ENCODE data around the gene CYTH1. TPM values are rescaled to one million over a fixed set of nuclear protein-coding genes. Genes with fewer than 3 reads are reported as not detected.

CYTH1 gene
- polyA plus RNA-seq, 1 experiment, result 12.8 TPM

DNA sequence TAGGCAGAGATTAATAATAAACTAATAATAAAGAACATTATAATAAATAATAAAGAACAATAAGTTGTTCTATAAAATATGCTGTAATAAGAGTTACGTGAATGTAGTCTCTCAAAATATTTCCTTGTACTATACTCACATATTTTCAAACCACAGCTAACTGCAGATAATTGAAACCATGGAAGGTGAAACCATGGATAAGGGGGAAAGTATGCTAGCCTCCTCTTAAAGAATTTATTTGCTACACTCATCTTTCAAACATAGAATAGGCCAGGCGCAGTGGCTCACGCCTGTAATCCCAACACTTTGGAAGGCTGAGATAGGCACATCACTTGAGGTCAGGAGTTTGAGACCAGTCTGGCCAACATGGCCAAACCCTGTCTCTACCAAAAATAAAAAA lies 18.5 kb downstream of the CYTH1 start:
- H3K36me3 ChIP-seq (ENCODE audit: control insufficient read depth, insufficient read depth, low read length), result no peaks in the 10 kb centered on the region
- peak; percentile 55 for DNase-seq (ENCODE audit: low read depth)
- H3K27me3 ChIP-seq (ENCODE audit: control insufficient read depth, insufficient read depth, low read length), result no peaks in the 10 kb centered on the region
- TF ChIP-seq CTCF (IDR thresholded peaks at IDR 0.05; ENCODE audit: insufficient read depth, low read depth, low read length), result no peak
- ChIA-PET CTCF (interaction anchor here (0.8 to 1.1 kb wide), 3 partner anchors 14 to 17 kb away, joined by 3 to 4 read pairs (median 3); no protein-coding TSS in a partner anchor), POLR2A (no interaction called here)
- no peak overlapping the region for H3K4me3 ChIP-seq (ENCODE audit: low read depth, low read length)

- POLR2A ChIA-PET, result no interaction called here
- CTCF ChIA-PET, result interaction anchor here (0.6 kb wide), 1 partner anchor 83 kb away, joined by 3 read pairs; no protein-coding TSS in a partner anchor
- Histone ChIP-seq H3K4me3 (ENCODE audit: low read depth, low read length) (no peak overlapping the region), H3K36me3 (ENCODE audit: control insufficient read depth, insufficient read depth, low read length) (no peaks in the 10 kb centered on the region), H3K27me3 (ENCODE audit: control insufficient read depth, insufficient read depth, low read length) (no peaks in the 10 kb centered on the region)
- TF ChIP-seq CTCF (IDR thresholded peaks at IDR 0.05; ENCODE audit: insufficient read depth, low read depth, low read length), result no peak
- no peak for DNase-seq (ENCODE audit: low read depth)
Observed at GRCh38 chr17:78761789-78762406, 20.2 kb downstream of the CYTH1 start.

- POLR2A ChIA-PET, result no interaction called here
- CTCF ChIA-PET, result interaction anchor here (0.6 to 1.3 kb wide), 3 partner anchors 11 to 489 kb away, joined by 3 to 6 read pairs (median 4); partner anchors contain the start of gene CYTH1
- H3K36me3 ChIP-seq (ENCODE audit: control insufficient read depth, insufficient read depth, low read length), result no peaks in the 10 kb centered on the region
- H3K4me3 ChIP-seq (ENCODE audit: low read depth, low read length), result no peak overlapping the region
- no peak for DNase-seq (ENCODE audit: low read depth)
- TF ChIP-seq CTCF (IDR thresholded peaks at IDR 0.05; ENCODE audit: insufficient read depth, low read depth, low read length), result no peak
- no peaks in the 10 kb centered on the region for H3K27me3 ChIP-seq (ENCODE audit: control insufficient read depth, insufficient read depth, low read length)
Observed at GRCh38 chr17:78759969-78760352, 22.1 kb downstream of the CYTH1 start.

DNA sequence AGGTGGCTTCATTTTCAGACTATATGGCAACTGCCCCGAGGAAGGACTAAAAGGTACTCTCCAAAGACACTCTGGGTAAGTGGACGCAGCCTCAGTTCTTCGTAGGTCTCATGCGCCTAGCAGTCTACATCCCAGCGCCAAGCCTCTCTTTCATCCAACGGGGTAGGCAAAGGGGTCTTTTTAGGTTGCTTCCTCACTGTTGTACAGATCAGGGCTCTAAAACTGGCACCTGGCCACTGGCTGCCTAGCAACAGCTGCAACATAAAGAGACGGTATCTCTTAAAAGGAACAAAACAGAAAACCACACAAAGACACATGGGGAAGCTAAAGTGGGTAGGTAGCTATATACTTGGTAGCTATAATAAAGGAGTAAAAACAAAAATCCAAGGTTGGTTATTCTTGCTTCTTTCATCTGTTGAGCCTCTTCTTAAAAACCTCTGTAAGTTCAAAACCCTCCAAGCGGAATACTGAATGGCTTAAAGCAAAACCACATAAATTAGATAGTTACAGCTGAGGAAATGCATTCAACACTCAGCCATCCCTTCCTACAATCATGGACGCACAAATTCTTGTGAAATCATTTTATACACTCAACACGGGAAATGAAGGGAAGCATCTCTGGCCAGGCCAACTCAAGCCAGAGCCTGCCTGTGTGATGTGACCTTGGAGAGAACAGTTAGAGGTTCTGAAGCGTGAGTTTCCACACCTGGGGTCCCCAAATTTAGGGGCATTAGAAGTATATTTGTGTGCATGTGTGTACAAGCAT lies 22.7 kb downstream of the CYTH1 start:
- no peak for TF ChIP-seq CTCF (IDR thresholded peaks at IDR 0.05; ENCODE audit: insufficient read depth, low read depth, low read length)
- no peaks in the 10 kb centered on the region for H3K36me3 ChIP-seq (ENCODE audit: control insufficient read depth, insufficient read depth, low read length)
- no peak for DNase-seq (ENCODE audit: low read depth)
- H3K4me3 ChIP-seq (ENCODE audit: low read depth, low read length), result no peak overlapping the region
- ChIA-PET POLR2A (no interaction called here), CTCF (interaction anchor here (0.6 to 1.3 kb wide), 3 partner anchors 11 to 489 kb away, joined by 3 to 6 read pairs (median 4); partner anchors contain the start of gene CYTH1)
- H3K27me3 ChIP-seq (ENCODE audit: control insufficient read depth, insufficient read depth, low read length), result no peaks in the 10 kb centered on the region
